MCF 10A (cell line): ENCODE data around the gene DIAPH3. TPM values are rescaled to one million over a fixed set of nuclear protein-coding genes. Genes with fewer than 3 reads are reported as not detected.

Experiments
- BruUV-seq: library from RNA; stranded (reverse); fragments of 400-500 nt; replicated peaks from 2 replicates; lab custom pipeline; 2021; lab: Mats Ljungman, UMichigan
- CTCF ChIA-PET: fragments of 300-600 bp; sonication (Branson Sonifier 250); formaldehyde crosslinking; extraction: SDS; loops from one replicate; lab custom pipeline; 2021; ENCODE audit warnings: antibody characterized with exemption, inconsistent platforms; lab: Yijun Ruan, JAX
- POLR2A ChIA-PET: fragments of 300-600, 350-650 bp; sonication (Branson Sonifier 250); formaldehyde crosslinking; extraction: SDS; loops from one replicate; lab custom pipeline; 2020; ENCODE audit warnings: antibody characterized with exemption, inconsistent platforms; lab: Yijun Ruan, JAX
- DNase-seq: peaks from one replicate; pipeline ENCODE4 v3.0.0-alpha.2; 2018; ENCODE audit not compliant: unreplicated experiment
- H3K27ac Mint-ChIP-seq: one replicate; pipeline ENCODE4 v1.8.0; 2022; ENCODE audit warnings: mild to moderate bottlenecking, low read depth, mixed read lengths; ENCODE audit not compliant: unreplicated experiment
- H3K27me3 Mint-ChIP-seq: one replicate; pipeline ENCODE4 v1.8.0; 2022; ENCODE audit warnings: mixed read lengths; ENCODE audit not compliant: insufficient read depth, unreplicated experiment
- H3K36me3 Mint-ChIP-seq: one replicate; pipeline ENCODE4 v1.8.0; 2022; ENCODE audit warnings: mild to moderate bottlenecking, moderate library complexity, mixed read lengths; ENCODE audit not compliant: insufficient read depth, unreplicated experiment
- H3K4me1 Mint-ChIP-seq: one replicate; pipeline ENCODE4 v1.8.0; 2022; ENCODE audit warnings: mixed read lengths; ENCODE audit not compliant: insufficient read depth, unreplicated experiment
- H3K4me3 Mint-ChIP-seq: one replicate; pipeline ENCODE4 v1.8.0; 2022; ENCODE audit warnings: mild to moderate bottlenecking, moderate library complexity, mixed read lengths; ENCODE audit not compliant: unreplicated experiment
- H3K9me3 Mint-ChIP-seq: one replicate; pipeline ENCODE4 v1.8.0; 2022; ENCODE audit warnings: mixed read lengths; ENCODE audit not compliant: unreplicated experiment
- intact Hi-C: fragments of 100-400 bp; cut with micrococcal nuclease; formaldehyde crosslinking; loops from 2 replicates; pipeline ENCODE4 v1.14.1; 2022
- total RNA-seq: library from RNA; stranded (reverse); gene quantifications from 2 replicates; pipeline ENCODE4 v1.2.3, GENCODE V29; 2022
- TF ChIP-seq, protein P1 (sequence below): fragments of 200-600 bp; IDR thresholded peaks from one replicate; pipeline ENCODE4 v1.8.0; 2022; ENCODE audit warnings: antibody characterized with exemption, mild to moderate bottlenecking; ENCODE audit not compliant: unreplicated experiment

The DIAPH3 gene
- total RNA-seq, 1 experiment from 2014 or later, result 34.7 TPM

DNA sequence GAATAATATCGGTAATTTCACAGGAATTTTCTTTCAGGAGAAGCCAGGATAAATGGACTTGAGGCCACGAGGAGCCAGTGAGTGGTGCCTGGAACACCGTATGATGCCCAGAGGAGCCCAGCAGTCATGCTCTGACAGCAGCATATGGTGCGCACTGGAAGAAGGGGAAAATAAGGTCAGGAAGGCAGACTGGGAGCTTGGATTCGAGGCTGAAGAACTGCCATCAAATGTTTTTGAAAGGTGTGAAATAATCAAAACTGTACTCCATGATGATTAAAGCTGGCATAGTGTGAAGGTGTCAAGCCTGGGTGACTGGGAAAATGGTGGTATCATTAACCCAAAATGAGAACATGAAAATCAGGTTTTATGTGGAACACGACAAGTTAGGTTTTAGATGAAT is 374.2 kb downstream of the DIAPH3 start:
- Mint-ChIP-seq H3K27me3 (no peaks in the 10 kb centered on the region), H3K4me3 (no peak overlapping the region), H3K4me1 (no peaks in the 10 kb centered on the region), H3K27ac (no peak overlapping the region), H3K36me3 (no peaks in the 10 kb centered on the region), H3K9me3 (no peaks in the 10 kb centered on the region)
- POLR2A ChIA-PET, result no interaction called here
- intact Hi-C loops, result no loop called here
- CTCF ChIA-PET, result interaction anchor here (0.6 to 1.6 kb wide), 3 partner anchors 118 to 997 kb away, joined by 3 to 5 read pairs (median 3); no protein-coding TSS in a partner anchor
- DNase-seq, result no peak
- TF ChIP-seq, protein P1, sequence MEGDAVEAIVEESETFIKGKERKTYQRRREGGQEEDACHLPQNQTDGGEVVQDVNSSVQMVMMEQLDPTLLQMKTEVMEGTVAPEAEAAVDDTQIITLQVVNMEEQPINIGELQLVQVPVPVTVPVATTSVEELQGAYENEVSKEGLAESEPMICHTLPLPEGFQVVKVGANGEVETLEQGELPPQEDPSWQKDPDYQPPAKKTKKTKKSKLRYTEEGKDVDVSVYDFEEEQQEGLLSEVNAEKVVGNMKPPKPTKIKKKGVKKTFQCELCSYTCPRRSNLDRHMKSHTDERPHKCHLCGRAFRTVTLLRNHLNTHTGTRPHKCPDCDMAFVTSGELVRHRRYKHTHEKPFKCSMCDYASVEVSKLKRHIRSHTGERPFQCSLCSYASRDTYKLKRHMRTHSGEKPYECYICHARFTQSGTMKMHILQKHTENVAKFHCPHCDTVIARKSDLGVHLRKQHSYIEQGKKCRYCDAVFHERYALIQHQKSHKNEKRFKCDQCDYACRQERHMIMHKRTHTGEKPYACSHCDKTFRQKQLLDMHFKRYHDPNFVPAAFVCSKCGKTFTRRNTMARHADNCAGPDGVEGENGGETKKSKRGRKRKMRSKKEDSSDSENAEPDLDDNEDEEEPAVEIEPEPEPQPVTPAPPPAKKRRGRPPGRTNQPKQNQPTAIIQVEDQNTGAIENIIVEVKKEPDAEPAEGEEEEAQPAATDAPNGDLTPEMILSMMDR, result no peak
- BruUV-seq, result no TSS peak

DNA sequence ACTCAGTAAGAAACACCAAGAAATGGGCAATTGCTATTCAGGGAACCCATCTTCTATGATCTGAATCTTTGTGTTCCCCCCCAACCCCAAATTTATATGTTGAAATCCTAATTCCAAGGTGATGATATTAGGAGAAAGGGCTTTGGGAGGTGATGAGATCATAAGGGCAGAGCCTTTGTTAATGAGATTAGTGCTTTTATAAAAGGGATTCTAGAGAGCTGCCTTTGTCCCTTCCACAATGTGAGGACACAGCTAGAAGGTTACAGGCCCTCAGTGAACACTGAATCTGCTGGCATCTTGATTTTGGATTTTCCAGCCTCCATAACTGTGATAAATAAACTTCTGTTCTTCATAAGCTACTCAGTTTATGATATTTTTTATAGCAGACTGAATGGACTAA is 376.0 kb downstream of the DIAPH3 start:
- H3K4me1 Mint-ChIP-seq, result no peaks in the 10 kb centered on the region
- intact Hi-C loops, result no loop called here
- no TSS peak for BruUV-seq

GRCh38 chr13:59782696-59783095 is 381.0 kb downstream of the DIAPH3 start:
- TF ChIP-seq, protein P1, result no peak
- intact Hi-C loops, result no loop called here
- H3K4me1 Mint-ChIP-seq, result peaks cover 15% of the 10 kb centered on the region
- H3K36me3 Mint-ChIP-seq, result no peaks in the 10 kb centered on the region
- H3K4me3 Mint-ChIP-seq, result no peak overlapping the region
- ChIA-PET POLR2A (no interaction called here), CTCF (interaction anchor here (1.5 kb wide), 1 partner anchor 11 kb away, joined by 17 read pairs; no protein-coding TSS in a partner anchor)
- H3K9me3 Mint-ChIP-seq, result no peaks in the 10 kb centered on the region
- DNase-seq, result no peak
- no peak overlapping the region for H3K27ac Mint-ChIP-seq
- no peaks in the 10 kb centered on the region for H3K27me3 Mint-ChIP-seq
- no TSS peak for BruUV-seq

More for the DNA sequence above, 376.0 kb downstream of the DIAPH3 start:
- POLR2A ChIA-PET, result no interaction called here
- H3K27ac Mint-ChIP-seq, result no peak overlapping the region
- no peaks in the 10 kb centered on the region for H3K27me3 Mint-ChIP-seq
- H3K36me3 Mint-ChIP-seq, result no peaks in the 10 kb centered on the region
- DNase-seq, result no peak
- no peaks in the 10 kb centered on the region for H3K9me3 Mint-ChIP-seq
- CTCF ChIA-PET, result interaction anchor here (0.9 kb wide), 1 partner anchor 119 kb away, joined by 4 read pairs; no protein-coding TSS in a partner anchor
- TF ChIP-seq, protein P1, result no peak
- no peak overlapping the region for H3K4me3 Mint-ChIP-seq

DNA sequence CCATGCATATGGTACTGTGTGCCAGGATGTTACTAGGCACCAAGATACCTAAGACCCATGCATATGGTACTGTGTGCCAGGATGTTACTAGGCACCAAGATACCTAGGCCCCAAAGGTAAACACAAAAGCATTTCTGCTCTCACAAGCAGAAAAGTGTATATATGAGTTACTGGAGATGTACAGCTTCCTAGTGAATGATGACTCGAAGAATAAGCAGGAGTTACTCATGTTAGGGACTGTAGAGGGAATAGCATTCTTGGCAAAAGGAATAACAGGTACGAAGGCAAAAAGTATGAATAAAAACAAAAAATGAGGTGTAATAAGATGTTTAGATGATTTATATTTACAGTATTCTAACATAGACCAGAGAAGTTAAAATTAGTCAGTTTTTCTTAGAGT is 383.7 kb downstream of the DIAPH3 start:
- TF ChIP-seq, protein P1, result no peak
- no peaks in the 10 kb centered on the region for H3K9me3 Mint-ChIP-seq
- H3K27me3 Mint-ChIP-seq, result no peaks in the 10 kb centered on the region
- POLR2A ChIA-PET, result no interaction called here
- H3K4me3 Mint-ChIP-seq, result no peak overlapping the region
- no TSS peak for BruUV-seq
- peaks cover 31% of the 10 kb centered on the region for H3K4me1 Mint-ChIP-seq
- CTCF ChIA-PET, result interaction anchor here (0.7 to 1.2 kb wide), 3 partner anchors 9 to 556 kb away, joined by 3 to 6 read pairs (median 5); no protein-coding TSS in a partner anchor
- no peaks in the 10 kb centered on the region for H3K36me3 Mint-ChIP-seq
- intact Hi-C loops, result no loop called here
- peak overlapping the region; percentile 17 for H3K27ac Mint-ChIP-seq
- no peak for DNase-seq
